ENCODE measurements around the gene ANKRD1.

The ANKRD1 gene

DNA sequence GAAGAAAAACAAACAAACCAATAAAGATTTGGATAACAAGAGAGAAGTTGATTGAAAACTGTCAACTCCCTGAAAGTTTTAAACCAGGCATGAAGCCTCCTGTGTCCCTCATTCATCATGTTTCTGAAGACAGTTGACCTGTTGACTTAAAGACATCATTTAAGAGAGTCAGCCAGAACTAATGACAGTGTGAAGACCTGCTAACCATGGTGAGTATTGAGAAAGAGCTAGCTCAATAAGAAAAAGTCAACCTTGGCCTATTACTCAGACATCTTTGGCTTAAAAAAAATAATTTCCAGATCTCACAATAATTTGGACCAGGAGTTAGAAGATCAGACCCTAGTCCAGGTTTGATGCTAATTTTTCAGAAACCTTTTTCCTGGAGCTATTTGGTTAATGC is 45.3 kb upstream of the ANKRD1 start:
- POLR2A ChIA-PET = interaction anchor here (1.8 kb wide), 1 partner anchor 54 kb away, joined by 6 read pairs; no protein-coding TSS in a partner anchor

DNA sequence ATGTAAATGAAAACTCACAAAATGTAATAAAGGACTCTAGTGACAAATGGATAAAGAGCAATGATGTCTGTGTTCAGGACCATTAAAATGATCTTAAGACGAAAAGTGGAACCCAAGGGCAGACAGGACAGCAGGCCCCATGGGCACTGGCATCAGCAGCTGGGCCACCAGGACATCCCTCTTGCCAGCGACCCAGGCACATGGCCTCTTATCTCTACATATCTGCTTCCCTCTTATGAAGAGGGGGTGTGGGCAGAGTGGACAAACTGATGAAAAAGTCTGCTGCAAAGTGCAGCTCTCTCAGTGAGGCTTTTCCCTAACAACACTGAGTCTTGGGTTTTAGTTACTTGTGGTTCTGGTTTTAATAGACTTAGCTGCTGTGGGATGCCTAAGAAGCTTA is 44.8 kb upstream of the ANKRD1 start:
- TF ChIP-seq ELF4 (IDR thresholded peaks at IDR 0.05) (no peak), ZNF384 (IDR thresholded peaks at IDR 0.05) (no peak), CTBP1 (IDR thresholded peaks at IDR 0.05; ENCODE audit: borderline replicate concordance) (no peak), FOXA1 (IDR thresholded peaks at IDR 0.05) (no peak)
- no peak for DNase-seq (ENCODE audit: extremely low spot score)
- CTCF ChIA-PET = interaction anchor here (0.5 to 1.6 kb wide), 5 partner anchors 13 to 1596 kb away, joined by 3 to 6 read pairs (median 3); no protein-coding TSS in a partner anchor
- POLR2A ChIA-PET = interaction anchor here (1.8 kb wide), 1 partner anchor 54 kb away, joined by 6 read pairs; no protein-coding TSS in a partner anchor

More for the DNA sequence above, 45.3 kb upstream of the ANKRD1 start:
- DNase-seq (ENCODE audit: extremely low spot score) = no peak
- CTCF ChIA-PET = interaction anchor here (0.5 to 1.6 kb wide), 5 partner anchors 13 to 1596 kb away, joined by 3 to 6 read pairs (median 3); no protein-coding TSS in a partner anchor
- TF ChIP-seq SUZ12 (IDR thresholded peaks at IDR 0.05) (no peak), ARNT (IDR thresholded peaks at IDR 0.05) (no peak), CTBP1 (IDR thresholded peaks at IDR 0.05; ENCODE audit: borderline replicate concordance) (no peak), FOXK2 (IDR thresholded peaks at IDR 0.05) (no peak), HDGF (IDR thresholded peaks at IDR 0.05; ENCODE audit: borderline replicate concordance) (no peak), BHLHE40 (IDR thresholded peaks at IDR 0.05; ENCODE audit: borderline replicate concordance) (no peak), SP1 (IDR thresholded peaks at IDR 0.05) (no peak), L3MBTL2 (conservative IDR thresholded peaks at IDR 0.05) (no peak), ELF4 (IDR thresholded peaks at IDR 0.05) (no peak), FOXM1 (IDR thresholded peaks at IDR 0.05; ENCODE audit: borderline replicate concordance) (no peak), LEF1 (IDR thresholded peaks at IDR 0.05; ENCODE audit: borderline replicate concordance) (no peak), TARDBP (IDR thresholded peaks at IDR 0.05) (no peak), NFRKB (IDR thresholded peaks at IDR 0.05) (no peak), ZNF384 (IDR thresholded peaks at IDR 0.05) (no peak), FOXA1 (IDR thresholded peaks at IDR 0.05) (no peak)
- TF ChIP-seq, protein P1, sequence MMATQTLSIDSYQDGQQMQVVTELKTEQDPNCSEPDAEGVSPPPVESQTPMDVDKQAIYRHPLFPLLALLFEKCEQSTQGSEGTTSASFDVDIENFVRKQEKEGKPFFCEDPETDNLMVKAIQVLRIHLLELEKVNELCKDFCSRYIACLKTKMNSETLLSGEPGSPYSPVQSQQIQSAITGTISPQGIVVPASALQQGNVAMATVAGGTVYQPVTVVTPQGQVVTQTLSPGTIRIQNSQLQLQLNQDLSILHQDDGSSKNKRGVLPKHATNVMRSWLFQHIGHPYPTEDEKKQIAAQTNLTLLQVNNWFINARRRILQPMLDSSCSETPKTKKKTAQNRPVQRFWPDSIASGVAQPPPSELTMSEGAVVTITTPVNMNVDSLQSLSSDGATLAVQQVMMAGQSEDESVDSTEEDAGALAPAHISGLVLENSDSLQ (IDR thresholded peaks at IDR 0.05) = no peak

DNA sequence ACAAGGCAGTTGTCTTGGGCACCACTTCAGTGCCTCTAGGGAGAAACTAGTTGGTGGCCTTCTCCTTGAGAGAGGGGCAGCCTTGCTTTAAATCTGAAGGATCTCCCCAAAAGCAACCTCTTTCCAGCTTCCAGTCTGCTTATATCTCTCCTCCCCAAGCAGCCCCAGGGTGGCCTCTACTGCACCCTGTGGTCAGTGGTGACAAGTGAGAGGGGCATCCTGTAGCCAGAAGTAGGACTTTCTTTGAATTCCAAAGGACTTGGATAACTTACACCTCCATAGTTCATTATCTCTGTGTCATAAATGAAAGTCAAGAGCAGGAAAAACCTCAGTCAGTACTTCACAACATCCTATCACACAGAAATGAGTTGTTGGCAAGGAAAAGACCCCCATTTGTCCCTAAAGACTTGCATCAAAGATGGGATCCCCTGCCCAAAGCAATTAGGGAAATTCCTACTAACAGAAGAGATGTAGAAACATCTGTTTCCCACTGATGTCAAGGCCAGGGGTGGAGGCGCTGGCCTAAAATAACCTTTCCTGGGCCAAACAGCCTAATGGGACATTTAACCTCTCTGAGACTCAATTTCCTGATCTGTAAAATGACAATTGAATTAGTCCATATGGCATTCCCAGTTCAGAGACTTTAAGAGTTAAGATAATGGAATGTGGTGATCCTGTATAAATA is 44.0 kb upstream of the ANKRD1 start:
- CTCF ChIA-PET = interaction anchor here (1.6 kb wide), 1 partner anchor 53 kb away, joined by 5 read pairs; no protein-coding TSS in a partner anchor

DNA sequence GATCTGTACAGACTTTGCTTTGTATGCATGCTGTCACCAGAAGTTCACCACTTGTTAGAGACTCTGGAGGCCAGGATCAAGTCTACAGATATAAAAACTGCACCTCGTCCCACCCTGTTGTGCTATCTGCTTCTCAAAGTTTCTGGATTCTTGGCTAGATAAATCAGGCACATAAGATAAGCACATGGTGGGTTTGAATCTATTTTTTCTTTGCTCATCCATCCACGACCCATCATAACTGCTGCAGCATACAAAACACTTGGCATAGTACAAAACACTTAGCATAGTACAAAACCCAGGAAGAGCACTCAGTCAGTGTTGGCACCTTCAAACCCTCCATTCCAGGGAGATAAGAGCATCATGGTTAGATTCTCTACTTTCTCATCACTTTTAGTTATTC is 42.4 kb upstream of the ANKRD1 start:
- CTCF ChIA-PET = no interaction called here
- no peak for TF ChIP-seq CTBP1 (IDR thresholded peaks at IDR 0.05; ENCODE audit: borderline replicate concordance)
- TF ChIP-seq BHLHE40 (IDR thresholded peaks at IDR 0.05; ENCODE audit: borderline replicate concordance) = no peak
- TF ChIP-seq SUZ12 (IDR thresholded peaks at IDR 0.05) = no peak
- TF ChIP-seq TARDBP (IDR thresholded peaks at IDR 0.05) = no peak
- no peak for TF ChIP-seq FOXA1 (IDR thresholded peaks at IDR 0.05)
- no peak for TF ChIP-seq NFRKB (IDR thresholded peaks at IDR 0.05)
- no peak for TF ChIP-seq HDGF (IDR thresholded peaks at IDR 0.05; ENCODE audit: borderline replicate concordance)
- POLR2A ChIA-PET = no interaction called here
- no peak for DNase-seq (ENCODE audit: extremely low spot score)

More for the DNA sequence above, 44.0 kb upstream of the ANKRD1 start:
- DNase-seq (ENCODE audit: extremely low spot score) = no peak
- no peak for TF ChIP-seq TARDBP (IDR thresholded peaks at IDR 0.05)
- no peak for TF ChIP-seq HDGF (IDR thresholded peaks at IDR 0.05; ENCODE audit: borderline replicate concordance)
- TF ChIP-seq FOXA1 (IDR thresholded peaks at IDR 0.05) = no peak
- TF ChIP-seq L3MBTL2 (conservative IDR thresholded peaks at IDR 0.05) = no peak
- TF ChIP-seq SP1 (IDR thresholded peaks at IDR 0.05) = no peak
- no peak for TF ChIP-seq FOXK2 (IDR thresholded peaks at IDR 0.05)
- POLR2A ChIA-PET = no interaction called here

DNA sequence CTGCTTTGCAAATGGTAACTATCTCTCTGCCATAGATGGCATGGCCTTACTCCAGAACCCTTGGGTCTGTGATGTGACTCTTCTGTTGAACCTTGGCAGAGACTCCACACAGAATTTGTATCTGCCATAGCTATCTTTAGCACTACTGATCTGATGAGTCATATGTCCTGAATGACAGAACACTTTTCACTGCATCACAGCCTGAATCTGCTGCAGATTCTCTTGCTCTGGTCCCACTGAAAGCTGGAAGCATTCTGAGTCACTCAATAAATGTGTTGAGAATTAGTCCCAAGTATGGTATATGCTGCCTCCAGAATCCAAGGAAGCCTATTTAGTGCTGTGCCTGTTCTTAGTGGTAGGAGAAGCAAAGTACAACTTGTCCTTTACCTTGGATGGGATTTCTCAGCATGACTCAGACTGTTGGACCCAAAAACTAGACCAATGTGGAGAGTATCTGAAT is 39.5 kb upstream of the ANKRD1 start:
- POLR2A ChIA-PET = no interaction called here
- TF ChIP-seq L3MBTL2 (conservative IDR thresholded peaks at IDR 0.05) = no peak
- DNase-seq (ENCODE audit: extremely low spot score) = no peak
- CTCF ChIA-PET = no interaction called here

DNA sequence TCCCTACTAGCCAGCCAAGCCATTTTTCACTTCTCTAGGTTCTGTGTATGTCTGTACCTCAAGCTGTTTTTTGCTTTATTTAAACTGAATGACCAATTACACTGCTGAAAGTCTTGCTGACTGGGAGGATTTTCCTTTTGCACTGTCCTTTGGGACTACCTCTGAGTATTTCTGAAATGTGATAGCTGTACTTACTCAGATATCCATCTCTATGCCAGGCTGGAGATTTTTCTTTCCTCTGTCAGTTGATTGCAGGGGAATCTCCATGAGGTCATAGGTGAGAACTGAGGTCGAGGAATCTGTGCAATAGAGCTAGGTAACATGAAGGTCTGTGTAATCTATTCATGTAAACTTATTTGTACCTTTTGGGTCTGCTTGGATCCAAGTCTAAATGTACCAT is 38.9 kb upstream of the ANKRD1 start:
- DNase-seq (ENCODE audit: extremely low spot score) = no peak
- CTCF ChIA-PET = no interaction called here
- no peak for TF ChIP-seq FOXK2 (IDR thresholded peaks at IDR 0.05)
- no peak for TF ChIP-seq HDGF (IDR thresholded peaks at IDR 0.05; ENCODE audit: borderline replicate concordance)
- no peak for TF ChIP-seq L3MBTL2 (conservative IDR thresholded peaks at IDR 0.05)
- TF ChIP-seq ZNF384 (IDR thresholded peaks at IDR 0.05) = no peak
- TF ChIP-seq CTBP1 (IDR thresholded peaks at IDR 0.05; ENCODE audit: borderline replicate concordance) = no peak
- no peak for TF ChIP-seq SP1 (IDR thresholded peaks at IDR 0.05)
- TF ChIP-seq FOXM1 (IDR thresholded peaks at IDR 0.05; ENCODE audit: borderline replicate concordance) = no peak
- no peak for TF ChIP-seq NFRKB (IDR thresholded peaks at IDR 0.05)
- TF ChIP-seq FOXA1 (IDR thresholded peaks at IDR 0.05) = no peak
- no peak for TF ChIP-seq ELF4 (IDR thresholded peaks at IDR 0.05)
- POLR2A ChIA-PET = no interaction called here

DNA sequence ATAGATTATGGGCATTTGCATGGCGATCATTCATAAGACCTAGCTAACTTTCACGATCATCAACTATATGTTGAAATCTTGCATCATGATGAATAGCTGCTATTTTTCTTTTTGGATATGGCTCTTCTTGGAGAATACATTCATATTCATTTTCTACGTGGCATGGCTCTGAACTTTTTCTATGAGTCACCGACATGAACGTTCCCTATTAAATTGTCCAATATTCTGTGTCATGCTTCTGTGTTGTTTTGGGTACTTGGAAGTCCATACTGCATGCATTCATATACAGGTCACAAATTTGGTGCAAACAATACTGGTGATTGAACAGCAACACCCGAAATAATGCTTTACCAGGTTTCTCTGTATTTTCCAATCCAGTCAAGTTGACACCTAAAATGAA is 37.9 kb upstream of the ANKRD1 start:
- POLR2A ChIA-PET = no interaction called here
- CTCF ChIA-PET = no interaction called here
- DNase-seq (ENCODE audit: extremely low spot score) = no peak
- no peak for TF ChIP-seq SUZ12 (IDR thresholded peaks at IDR 0.05)
- TF ChIP-seq FOXM1 (IDR thresholded peaks at IDR 0.05; ENCODE audit: borderline replicate concordance) = no peak
- TF ChIP-seq HDGF (IDR thresholded peaks at IDR 0.05; ENCODE audit: borderline replicate concordance) = no peak
- TF ChIP-seq ZNF384 (IDR thresholded peaks at IDR 0.05) = no peak

All from HEK293T (cell line).